HG03108 (cell line): ENCODE data around the gene RIMS1.

ENCODE experiments used
- ATAC-seq: cut with Tn5 transposase; IDR thresholded peaks from one replicate; pipeline ENCODE4 v1.9.1; 2021; ENCODE audit warnings: moderate library complexity; ENCODE audit not compliant: unreplicated experiment

The RIMS1 gene

GRCh38 chr6:72238021-72238420, 351.7 kb downstream of the RIMS1 start:
- no peak for ATAC-seq

- no peak for ATAC-seq
Observed at GRCh38 chr6:72238900-72239299, 352.6 kb downstream of the RIMS1 start.

GRCh38 chr6:72245565-72245964, 359.2 kb downstream of the RIMS1 start:
- no peak for ATAC-seq

GRCh38 chr6:72246926-72247325, 360.6 kb downstream of the RIMS1 start:
- ATAC-seq, result no peak

GRCh38 chr6:72248621-72249020, 362.3 kb downstream of the RIMS1 start:
- no peak for ATAC-seq

GRCh38 chr6:72250664-72251063, 364.3 kb downstream of the RIMS1 start:
- ATAC-seq, result no peak

- no peak for ATAC-seq
Observed at GRCh38 chr6:72260489-72260888, 374.1 kb downstream of the RIMS1 start.

GRCh38 chr6:72261554-72261953, 375.2 kb downstream of the RIMS1 start:
- no peak for ATAC-seq

- ATAC-seq, result no peak
Observed at GRCh38 chr6:72262254-72262653, 375.9 kb downstream of the RIMS1 start.

- no peak for ATAC-seq
Observed at GRCh38 chr6:72267470-72267869, 381.1 kb downstream of the RIMS1 start.

GRCh38 chr6:72271531-72271930, 385.2 kb downstream of the RIMS1 start:
- no peak for ATAC-seq

- ATAC-seq, result no peak
Observed at GRCh38 chr6:72272958-72273357, 386.6 kb downstream of the RIMS1 start.

- no peak for ATAC-seq
Observed at GRCh38 chr6:72275888-72276287, 389.5 kb downstream of the RIMS1 start.

GRCh38 chr6:72282201-72282600, 395.9 kb downstream of the RIMS1 start:
- ATAC-seq, result no peak

- ATAC-seq, result no peak
Observed at GRCh38 chr6:72283571-72283970, 397.2 kb downstream of the RIMS1 start.

- no peak for ATAC-seq
Observed at GRCh38 chr6:72286911-72287311, 400.6 kb downstream of the RIMS1 start.

- ATAC-seq, result no peak
Observed at GRCh38 chr6:72287801-72288200, 401.5 kb downstream of the RIMS1 start.

GRCh38 chr6:72288592-72288991, 402.2 kb downstream of the RIMS1 start:
- ATAC-seq, result no peak

- ATAC-seq, result no peak
Observed at GRCh38 chr6:72290620-72291019, 404.3 kb downstream of the RIMS1 start.

- ATAC-seq, result no peak
Observed at GRCh38 chr6:72296375-72296774, 410.0 kb downstream of the RIMS1 start.

- ATAC-seq, result no peak
Observed at GRCh38 chr6:72305971-72306370, 419.6 kb downstream of the RIMS1 start.

- no peak for ATAC-seq
Observed at GRCh38 chr6:72316675-72317380, 430.5 kb downstream of the RIMS1 start.

- ATAC-seq, result no peak
Observed at GRCh38 chr6:72321788-72322187, 435.4 kb downstream of the RIMS1 start.
